ENCODE measurements around the gene USP24. TPM values are rescaled to one million over a fixed set of nuclear protein-coding genes. Genes with fewer than 3 reads are reported as not detected.

Gene USP24
- total RNA-seq, 1 donor = 41.7 TPM

DNA sequence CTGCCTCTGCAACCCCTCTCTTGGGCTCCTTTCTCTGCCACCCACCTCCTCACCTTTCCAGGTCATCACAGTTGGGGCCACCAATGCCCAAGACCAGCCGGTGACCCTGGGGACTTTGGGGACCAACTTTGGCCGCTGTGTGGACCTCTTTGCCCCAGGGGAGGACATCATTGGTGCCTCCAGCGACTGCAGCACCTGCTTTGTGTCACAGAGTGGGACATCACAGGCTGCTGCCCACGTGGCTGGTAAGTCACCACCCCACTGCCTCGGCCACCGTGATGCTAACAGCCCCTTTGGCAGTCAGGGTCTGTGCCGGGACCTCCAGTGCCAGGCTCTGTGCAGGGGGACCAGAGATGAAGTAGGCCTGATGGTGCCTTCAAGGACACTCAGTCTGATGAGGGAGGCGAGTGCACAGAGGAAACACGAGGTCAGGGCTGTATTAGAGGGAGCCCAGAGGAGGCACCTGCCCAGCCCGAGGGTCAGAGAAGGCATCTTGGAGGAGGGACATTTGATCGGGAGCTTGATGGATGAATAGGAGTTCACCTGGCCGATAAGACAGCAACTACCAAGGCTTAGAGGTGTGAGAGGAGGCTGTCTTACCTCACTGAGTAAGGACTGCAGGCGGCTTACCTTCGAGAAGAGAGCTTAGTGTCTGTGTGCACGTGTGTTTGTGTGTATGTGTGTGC is 157.8 kb downstream of the USP24 start:
- no peak for DNase-seq (ENCODE audit: low read depth in 2 of 3, low spot score in 2 of 3)

DNA sequence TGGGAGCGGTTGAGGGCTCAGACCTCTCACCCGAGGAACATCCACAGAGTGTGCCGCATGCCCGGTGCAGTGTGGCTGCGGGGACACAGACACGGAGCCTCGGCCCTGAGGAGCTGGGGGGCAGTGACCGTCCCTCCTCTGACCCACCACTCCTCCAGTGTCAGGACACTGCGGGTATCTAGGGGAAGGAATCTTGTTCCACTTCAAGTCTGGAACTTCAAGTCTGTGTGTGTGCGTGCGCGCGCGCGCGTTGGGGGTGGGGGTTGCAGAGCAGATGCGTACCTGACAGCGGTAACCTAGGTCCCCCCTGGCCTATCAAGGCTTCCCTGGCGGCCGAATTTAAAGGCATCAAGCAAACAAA is 158.6 kb downstream of the USP24 start:
- DNase-seq (ENCODE audit: low read depth in 2 of 3, low spot score in 2 of 3) = no peak

DNA sequence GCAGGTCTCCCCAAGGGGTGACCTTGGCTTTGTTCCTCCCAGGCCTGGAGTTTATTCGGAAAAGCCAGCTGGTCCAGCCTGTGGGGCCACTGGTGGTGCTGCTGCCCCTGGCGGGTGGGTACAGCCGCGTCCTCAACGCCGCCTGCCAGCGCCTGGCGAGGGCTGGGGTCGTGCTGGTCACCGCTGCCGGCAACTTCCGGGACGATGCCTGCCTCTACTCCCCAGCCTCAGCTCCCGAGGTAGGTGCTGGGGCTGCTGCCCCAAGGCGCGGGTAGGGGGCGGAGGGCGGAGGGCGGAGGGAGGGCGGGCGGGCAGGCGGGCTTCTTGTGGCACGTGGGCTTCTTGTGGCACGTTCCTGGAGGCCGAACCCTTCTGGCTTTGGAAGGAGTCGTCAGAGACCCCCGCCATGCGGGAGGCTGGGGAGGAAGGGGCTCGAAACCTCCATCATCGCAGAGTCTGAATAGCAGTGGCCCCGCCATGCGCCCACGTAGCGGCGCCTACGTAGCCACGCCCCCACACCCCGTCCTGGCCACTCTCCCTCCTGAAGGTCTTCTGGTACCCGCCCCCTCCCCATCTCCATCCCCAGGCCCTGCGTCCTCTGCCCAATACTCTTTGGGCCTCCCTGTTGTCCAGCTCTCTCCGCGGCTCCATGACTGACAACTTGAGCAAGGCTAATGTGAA is 159.1 kb downstream of the USP24 start:
- DNase-seq (ENCODE audit: low read depth in 2 of 3, low spot score in 2 of 3) = no peak

DNA sequence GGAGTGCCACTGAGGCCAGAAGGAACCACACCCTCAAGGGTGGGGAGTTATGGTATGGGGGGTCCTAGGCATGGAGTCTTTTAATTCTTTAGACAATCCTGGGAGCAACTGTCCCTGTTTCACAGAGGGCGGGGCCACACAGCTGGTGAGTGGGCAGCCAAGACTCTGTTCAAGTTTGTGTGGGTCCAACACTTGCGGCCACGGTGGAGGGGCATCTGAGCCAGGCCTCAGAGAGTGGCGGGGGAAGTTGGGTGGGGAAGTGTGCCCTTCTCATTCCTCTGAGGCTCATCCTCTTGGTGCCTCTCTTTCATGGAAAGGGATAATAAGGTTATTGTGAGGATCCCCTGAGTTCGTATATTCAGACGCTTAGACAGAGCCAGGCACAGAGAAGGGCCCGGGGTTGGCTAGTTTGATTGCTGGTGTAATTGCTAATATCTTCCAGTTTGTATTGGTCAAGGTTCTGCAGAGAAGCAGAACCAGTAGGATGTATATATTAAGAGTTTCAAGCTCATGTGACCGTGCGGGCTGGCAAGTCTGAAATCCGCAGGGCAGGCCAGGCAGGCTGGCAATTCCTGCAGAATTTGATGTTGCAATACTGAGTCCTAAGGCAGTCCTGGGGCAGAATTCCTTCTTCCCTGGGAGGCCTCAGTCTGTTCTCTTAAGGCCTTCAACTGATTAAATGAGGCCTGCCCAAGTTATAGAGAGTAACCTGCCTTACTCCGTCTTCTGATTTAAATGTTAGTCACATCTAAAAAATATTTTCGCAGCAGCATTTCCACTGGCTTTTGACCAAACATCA is 159.9 kb downstream of the USP24 start:
- no peak for DNase-seq (ENCODE audit: low read depth in 2 of 3, low spot score in 2 of 3)

DNA sequence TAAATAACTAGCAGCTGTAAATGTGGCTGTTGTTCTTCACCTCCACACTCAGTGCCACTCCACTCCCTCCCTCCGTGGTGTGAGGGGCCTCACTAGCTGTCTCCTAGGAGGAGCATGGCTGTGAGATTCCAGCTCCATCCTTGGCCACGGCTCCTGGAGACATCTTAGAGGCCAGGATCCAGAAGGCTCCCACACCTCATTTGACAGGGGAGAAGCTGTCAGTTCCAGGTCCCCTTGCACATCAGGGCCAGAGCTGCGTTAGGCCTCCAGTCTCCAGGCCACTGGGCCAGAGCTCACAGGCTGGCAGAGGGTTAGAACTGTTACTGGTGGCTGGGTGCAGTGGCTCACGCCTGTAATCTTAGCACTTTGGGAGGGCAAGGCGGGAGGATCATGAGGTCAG is 160.8 kb downstream of the USP24 start:
- DNase-seq (ENCODE audit: low read depth in 2 of 3, low spot score in 2 of 3) = no peak

DNA sequence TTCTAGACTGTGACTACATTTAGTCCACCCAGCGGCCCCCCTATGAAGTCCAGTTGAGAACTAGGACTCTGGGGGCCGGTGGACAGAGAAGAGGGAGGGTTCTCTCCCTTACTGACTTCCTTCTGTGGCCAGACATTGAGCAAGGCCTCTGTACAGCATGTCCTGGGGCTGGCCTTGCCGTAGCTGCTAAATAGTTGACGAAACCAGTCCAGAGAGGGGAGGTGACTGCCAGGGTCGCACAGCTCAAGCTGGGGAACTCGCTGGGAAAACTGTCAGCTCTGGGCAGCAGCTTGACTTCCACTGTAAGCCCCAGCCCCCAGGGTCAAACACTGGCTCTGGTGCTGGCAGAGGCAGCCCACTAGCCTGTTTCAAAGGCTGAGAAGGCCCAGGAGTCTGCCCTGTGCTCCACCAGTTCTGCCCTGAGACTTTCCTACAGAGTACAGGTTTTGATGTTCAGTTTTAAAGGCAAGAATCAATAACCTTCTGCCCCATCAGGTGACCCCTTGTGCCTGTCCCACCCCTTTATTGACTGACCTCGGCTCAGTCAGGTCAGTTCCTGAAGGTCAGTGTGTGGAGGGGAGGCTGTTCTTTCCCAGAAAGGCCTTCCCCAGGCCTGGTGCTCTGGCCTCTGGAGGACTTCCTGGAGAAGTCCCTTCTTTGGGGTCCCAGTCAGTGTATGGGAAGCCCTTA is 161.8 kb downstream of the USP24 start:
- DNase-seq (ENCODE audit: low read depth in 2 of 3, low spot score in 2 of 3) = no peak

DNA sequence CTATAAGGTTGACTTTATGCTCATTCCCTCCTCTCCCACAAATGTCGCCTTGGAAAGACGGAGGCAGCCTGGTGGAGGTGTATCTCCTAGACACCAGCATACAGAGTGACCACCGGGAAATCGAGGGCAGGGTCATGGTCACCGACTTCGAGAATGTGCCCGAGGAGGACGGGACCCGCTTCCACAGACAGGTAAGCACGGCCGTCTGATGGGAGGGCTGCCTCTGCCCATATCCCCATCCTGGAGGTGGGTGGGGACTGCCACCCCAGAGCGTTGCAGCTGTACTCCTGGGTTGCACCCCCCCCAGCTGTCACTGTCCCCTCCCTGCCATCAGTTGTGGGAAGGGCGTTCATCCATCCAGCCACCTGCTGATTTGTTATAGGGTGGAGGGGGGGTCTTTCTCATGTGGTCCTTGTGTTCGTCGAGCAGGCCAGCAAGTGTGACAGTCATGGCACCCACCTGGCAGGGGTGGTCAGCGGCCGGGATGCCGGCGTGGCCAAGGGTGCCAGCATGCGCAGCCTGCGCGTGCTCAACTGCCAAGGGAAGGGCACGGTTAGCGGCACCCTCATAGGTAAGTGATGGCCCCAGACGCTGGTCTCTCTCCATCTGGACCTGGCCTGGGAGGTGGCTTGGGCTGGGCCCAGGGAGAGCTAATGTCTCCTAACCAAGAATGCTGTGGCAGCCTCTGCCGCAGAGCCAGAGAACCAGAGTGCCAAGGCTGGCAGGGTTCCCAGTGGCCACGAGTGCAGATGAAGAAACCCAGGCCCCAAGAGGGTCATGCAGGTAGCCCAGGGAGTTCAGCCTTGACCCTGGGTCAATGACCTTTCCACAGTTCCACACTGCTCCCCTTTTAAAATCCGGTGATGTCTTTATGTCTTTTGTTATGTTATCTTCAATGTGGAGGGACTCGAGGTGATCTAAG is 162.7 kb downstream of the USP24 start:
- no peak for DNase-seq (ENCODE audit: low read depth in 2 of 3, low spot score in 2 of 3)

DNA sequence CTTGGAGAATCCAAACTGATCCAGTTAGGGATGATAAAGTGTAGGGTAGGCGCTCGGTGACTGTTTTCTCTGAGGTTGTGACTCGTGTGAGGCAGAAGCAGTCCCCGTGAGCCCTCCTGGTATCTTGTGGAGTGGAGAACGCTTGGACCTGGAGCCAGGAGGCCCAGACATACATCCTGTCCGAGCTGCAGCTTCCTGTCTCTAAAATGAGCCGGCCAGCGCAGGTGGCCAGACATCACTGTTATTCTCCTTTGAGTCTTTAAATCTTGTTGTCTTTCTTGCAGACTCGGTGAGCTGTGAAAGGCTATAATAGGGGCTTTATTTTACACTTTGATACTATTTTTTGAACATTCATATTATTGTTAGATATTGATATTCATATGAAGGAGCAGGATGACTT is 163.5 kb downstream of the USP24 start:
- DNase-seq (ENCODE audit: low read depth in 2 of 3, low spot score in 2 of 3) = no peak

DNA sequence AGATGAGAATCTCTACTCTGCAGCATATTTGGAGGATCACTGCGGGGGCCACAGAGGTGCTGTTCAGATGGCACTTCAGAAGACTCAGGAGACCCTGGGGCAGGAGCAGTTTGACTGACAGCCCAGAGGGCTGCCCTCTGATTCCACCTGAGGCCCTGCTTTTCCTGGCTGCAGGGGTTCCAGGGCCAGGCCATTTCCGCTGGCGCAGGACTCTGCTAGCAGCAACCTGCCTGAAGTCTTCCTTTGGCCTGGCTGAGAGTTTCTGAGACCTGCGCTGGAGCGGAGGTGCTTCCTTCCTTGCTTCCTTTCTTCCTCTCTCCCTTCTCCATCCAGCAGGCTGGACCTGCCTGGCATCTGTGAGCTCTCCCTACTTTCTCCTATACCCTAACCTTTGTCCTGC is 164.0 kb downstream of the USP24 start:
- no peak for DNase-seq (ENCODE audit: low read depth in 2 of 3, low spot score in 2 of 3)

DNA sequence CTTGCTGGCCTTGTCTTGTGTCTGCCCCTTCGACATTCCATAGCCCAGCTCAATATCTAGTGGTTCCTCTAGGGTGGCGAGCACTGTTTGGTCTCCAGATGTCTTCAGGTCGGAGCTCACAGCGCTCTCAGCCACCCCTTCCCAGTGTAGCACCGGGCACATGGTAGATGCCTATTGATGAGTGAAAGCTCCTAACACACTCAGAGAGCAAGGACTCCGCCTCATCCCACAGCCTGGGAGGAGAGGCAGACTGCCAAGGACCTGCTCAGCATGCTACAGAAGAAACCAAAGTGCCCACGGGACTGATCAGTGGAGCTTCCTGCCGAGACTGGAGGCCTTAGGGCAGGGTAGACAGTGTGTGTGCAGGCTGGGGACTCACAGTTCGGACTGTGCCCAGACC is 164.9 kb downstream of the USP24 start:
- DNase-seq (ENCODE audit: low read depth in 2 of 3, low spot score in 2 of 3) = no peak

DNA sequence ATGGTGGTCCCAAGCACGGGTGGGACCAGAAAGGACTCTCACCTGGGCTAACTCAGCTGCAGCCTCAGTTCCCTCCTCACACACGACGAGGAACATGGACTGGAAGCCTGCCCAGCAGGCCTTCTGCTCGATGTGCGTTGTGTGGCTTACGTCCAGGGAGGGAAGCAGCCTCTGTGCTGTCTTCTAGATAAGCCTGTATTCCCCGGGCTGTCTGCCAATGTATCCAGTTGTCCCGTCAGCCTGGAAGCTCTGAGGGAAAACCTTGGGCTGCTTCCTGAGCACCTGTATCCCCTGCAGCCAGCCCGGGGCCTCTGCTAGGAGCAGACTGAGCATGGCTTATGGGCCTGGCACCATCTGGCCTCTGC is 165.3 kb downstream of the USP24 start:
- no peak for DNase-seq (ENCODE audit: low read depth in 2 of 3, low spot score in 2 of 3)

DNA sequence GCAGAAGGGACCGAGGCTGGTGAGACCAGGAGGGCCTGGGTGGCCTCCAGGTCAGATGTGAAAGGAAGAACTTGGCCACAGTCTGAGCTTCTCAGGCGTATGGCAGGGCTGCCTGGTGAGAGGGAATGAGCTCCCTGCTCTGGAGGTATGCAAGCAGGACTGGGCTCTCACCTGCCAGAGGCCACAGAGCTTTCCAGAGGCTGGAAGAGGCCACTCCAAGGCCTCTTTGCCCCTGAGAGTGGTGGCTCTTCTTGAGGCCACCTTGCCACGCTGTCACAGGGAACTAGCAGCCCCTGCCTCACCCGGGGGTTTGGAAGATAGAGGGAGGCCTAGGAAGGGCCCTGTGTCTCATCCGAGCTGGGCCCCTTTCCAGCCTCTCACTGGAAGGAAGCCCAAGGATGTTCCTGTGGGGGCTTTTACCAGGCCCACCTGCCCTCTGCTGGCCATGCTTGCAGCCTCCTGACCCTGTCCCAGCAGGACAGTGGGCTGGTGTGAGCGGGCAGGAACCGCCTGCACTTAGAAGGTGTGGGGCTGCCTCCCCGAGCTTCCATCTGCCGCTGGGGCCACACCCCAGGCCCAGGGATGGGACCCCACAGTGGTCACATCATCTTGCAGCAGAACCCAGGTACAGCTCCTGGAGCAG is 165.8 kb downstream of the USP24 start:
- no peak for DNase-seq (ENCODE audit: low read depth in 2 of 3, low spot score in 2 of 3)

DNA sequence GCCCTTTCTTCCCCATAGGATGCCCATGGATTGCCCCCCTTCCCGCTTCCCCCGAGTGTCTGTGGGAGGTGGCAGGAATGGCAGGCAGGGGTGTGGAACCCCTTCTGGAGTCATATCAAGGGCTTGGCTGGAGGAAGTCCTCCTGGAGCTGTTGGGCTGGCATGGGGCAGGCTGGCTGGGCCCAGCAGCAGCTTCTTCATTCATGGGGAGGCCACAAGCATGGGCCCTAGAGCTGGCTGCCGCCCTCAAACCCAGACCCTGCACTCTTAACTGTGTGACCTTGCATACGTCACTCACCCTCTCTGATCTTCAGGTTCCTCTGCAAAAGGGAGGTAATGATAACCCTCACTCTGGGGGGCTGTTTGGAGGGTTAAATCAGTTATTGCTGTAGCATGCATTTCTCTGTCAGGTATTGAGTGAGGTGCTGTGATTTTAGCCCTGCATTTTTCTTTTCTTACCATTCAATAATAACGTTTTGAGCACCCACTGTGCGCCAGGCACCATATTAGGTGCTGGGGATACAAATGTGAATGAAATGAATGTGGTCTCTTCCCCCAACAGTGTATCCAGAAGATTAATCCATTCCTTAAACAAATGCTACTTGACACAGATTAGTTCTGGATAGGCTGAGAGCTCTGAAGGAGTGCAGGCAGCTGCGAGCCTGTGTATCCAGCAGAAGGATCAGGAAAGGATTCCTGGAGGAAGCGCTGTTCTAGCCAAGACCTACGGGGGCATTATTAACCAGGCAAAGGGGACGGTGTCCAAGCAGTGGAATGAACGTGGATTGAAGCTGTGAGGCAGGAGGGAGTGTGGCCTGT is 166.5 kb downstream of the USP24 start:
- no peak for DNase-seq (ENCODE audit: low read depth in 2 of 3, low spot score in 2 of 3)

DNA sequence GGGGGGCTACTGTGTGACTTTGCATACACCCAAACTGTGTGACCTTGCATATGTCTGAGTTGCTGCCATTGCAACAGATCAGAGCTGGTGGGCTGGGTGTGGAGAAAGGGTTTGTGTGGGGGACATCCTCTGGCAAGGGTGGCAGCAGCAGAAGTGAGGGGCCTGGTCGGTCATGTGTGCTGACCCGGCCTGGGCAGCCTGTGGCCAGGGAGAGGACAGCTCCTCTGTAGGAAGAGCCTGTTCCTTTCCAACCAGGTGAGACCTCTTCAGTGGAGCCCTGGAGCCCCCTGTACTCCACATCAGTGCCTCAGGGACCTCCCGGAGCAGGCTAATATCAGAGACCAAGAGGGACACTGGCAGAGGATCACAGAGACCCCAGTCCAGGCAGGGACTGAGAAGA is 167.6 kb downstream of the USP24 start:
- no peak for DNase-seq (ENCODE audit: low read depth in 2 of 3, low spot score in 2 of 3)

DNA sequence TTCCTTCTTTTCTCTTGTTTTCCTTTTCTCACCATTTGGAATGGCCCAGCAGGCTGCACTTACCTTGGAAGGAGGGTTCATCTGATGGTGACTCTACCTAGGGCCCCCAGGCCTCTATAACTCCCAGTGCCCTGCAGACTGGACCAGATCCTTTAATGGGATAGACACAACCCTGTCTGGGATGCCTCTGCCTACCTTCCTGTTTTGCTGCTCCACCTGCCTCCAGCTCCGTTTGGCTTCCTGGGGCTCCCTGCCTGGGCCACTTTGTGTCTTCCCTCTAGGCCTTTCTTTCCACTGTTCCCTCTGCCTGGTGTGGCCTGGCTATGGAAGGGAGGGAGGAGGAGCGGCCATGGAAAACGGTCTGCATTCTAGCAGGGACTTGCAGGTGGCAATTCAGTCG is 168.3 kb downstream of the USP24 start:
- no peak for DNase-seq (ENCODE audit: low read depth in 2 of 3, low spot score in 2 of 3)

DNA sequence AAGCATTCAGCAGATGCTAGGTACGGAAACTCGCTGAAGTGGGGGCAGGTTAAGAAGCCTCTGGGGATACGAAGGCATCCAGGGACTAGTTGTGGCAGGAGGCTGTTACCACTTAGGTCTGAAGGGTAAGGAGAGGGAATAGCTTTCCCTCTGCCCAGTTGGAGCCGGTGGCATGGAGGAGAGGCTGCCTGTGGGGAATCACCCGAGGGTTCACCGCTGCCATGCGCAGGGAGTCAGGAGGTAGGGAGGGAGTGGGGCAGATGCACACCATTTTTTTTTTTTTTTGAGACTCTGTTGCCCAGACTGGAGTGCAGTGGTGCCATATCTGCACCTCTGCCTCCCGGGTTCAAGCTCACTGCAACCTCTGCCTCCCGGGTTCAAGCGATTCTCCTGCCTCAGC is 169.7 kb downstream of the USP24 start:
- no peak for DNase-seq (ENCODE audit: low read depth in 2 of 3, low spot score in 2 of 3)

DNA sequence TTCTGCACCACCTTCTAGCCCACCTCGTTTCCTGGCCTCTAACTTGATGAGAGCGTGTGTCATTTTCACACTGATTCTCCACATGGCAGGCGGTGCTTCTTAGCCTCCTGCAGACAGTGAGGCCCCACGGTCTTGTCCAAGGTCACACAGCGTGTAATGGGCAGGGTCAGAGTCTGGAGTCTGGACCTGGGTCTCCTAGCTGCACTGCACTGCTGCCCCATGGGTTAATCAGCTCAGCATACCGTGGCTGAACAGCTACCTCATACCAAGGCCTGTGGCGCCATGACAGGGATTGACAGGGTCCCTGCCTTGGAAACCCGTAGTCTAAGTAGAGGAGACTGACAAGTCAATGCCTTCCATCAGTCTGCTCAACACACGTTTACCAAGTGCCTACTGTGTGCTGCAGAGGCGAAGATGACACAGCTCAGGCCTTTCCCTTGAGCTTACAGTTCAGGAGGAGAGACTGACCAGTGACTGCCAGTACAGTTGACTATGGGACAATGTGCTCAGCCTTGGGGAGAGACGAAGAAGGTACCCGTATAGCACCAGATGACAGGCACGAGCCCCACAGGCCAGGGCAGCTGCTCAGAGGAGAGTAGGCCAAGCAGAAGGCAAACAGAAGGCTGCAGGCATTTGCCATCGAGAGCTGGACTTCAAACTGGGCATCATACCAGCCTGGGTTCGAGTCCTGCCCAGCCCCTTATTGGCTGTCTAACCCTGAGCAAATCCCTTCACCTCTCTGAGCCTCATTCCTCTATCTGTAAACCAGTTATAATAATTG is 170.4 kb downstream of the USP24 start:
- no peak for DNase-seq (ENCODE audit: low read depth in 2 of 3, low spot score in 2 of 3)

DNA sequence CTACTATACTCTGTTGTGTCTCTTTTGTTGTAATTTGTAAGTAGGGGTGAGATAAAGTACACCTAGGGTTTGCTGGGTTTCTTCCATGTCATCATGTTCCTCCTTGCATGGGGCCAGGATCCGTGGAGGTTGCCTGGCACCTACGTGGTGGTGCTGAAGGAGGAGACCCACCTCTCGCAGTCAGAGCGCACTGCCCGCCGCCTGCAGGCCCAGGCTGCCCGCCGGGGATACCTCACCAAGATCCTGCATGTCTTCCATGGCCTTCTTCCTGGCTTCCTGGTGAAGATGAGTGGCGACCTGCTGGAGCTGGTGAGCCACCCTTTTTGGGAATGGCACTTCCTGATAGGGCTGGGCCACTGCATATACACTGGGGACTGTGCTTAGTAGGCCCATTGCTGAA is 171.4 kb downstream of the USP24 start:
- DNase-seq (ENCODE audit: low read depth in 2 of 3, low spot score in 2 of 3) = no peak
